Suprapubic skin (tissue), 4 donors: ENCODE data around the gene PDGFB. TPM values are rescaled to one million over a fixed set of nuclear protein-coding genes. Genes with fewer than 3 reads are reported as not detected.

Experiments used
- DNase-seq, 2 donors: peaks; one replicate each; pipeline ENCODE4 v3.0.0-alpha.2; 2019; ENCODE audit warnings: low spot score in 2 of 2
- H3K27ac ChIP-seq: fragments of 200-600 bp; sonication (generic); one replicate; pipeline ENCODE4 v1.5.1; 2019
- H3K27me3 ChIP-seq: fragments of 200-600 bp; sonication (generic); one replicate; pipeline ENCODE4 v1.5.1; 2019
- H3K36me3 ChIP-seq: fragments of 200-600 bp; sonication (generic); one replicate; pipeline ENCODE4 v1.5.1; 2019
- H3K4me1 ChIP-seq: fragments of 200-600 bp; sonication (generic); one replicate; pipeline ENCODE4 v1.5.1; 2019
- H3K4me3 ChIP-seq: fragments of 200-600 bp; sonication (generic); one replicate; pipeline ENCODE4 v1.5.1; 2019; ENCODE audit warnings: mild to moderate bottlenecking
- H3K9me3 ChIP-seq: fragments of 200-600 bp; sonication (generic); one replicate; pipeline ENCODE4 v1.5.1; 2019
- CTCF ChIP-seq, 2 donors: fragments of 200-600 bp in 1 of 2; fragments of 450-650 bp in 1 of 2; sonication (generic) in 1 of 2; IDR thresholded peaks; one replicate each; pipeline ENCODE4 v1.5.1; 2016 to 2019; ENCODE audit warnings: antibody characterized with exemption in 2 of 2, mild to moderate bottlenecking in 1 of 2, moderate library complexity in 1 of 2
- EP300 ChIP-seq: sonication (generic); formaldehyde crosslinking; IDR thresholded peaks from one replicate; pipeline ENCODE4 v1.6.1; 2017; ENCODE audit warnings: antibody characterized with exemption
- POLR2A ChIP-seq, 2 donors: fragments of 450-650 bp; IDR thresholded peaks; one replicate each; pipeline ENCODE4 v1.6.1; 2017; ENCODE audit warnings: antibody characterized with exemption in 2 of 2, mild to moderate bottlenecking in 2 of 2, moderate library complexity in 2 of 2
- POLR2AphosphoS5 ChIP-seq, 3 donors: sonication (generic); formaldehyde crosslinking; IDR thresholded peaks; one replicate each; pipeline ENCODE4 v1.6.1; 2017; ENCODE audit warnings: antibody characterized with exemption in 3 of 3
- WGBS: methylation state at CpG from one replicate; pipeline ENCODE4 v1.1.5; 2018; 5-methylcytosine and 5-hydroxymethylcytosine counted together
- total RNA-seq, 4 donors: library from RNA; depleted of rRNA; stranded (reverse); fragments of >200 nt; gene quantifications; one replicate each; pipeline ENCODE4 v1.1.0, GENCODE V29; 2016

The PDGFB gene
- total RNA-seq, 4 donors from 2014 or later: 10.5 to 20.6 (median 12.0) TPM

DNA sequence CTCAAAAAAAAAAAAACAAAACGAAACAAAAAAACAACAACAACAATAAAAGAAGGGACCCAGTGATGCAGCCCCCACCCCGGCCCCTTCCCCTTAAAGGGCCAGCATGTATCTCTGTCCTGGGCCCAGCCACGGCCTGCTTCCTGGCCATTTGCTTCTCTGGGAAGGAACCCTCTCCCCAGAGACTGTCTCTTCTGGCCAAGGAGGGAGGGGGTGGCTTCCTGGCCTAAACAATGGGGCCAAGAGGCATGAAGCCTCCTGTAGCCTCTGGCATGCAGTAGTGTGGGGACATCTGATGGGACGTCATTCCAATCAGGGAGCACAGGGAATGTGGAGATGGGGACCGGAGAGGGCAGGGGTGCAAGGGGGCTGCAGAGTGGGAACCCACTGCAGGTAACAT lies 25.5 kb upstream of the PDGFB start:
- no peak for DNase-seq
- WGBS: 75% methylated on average over 5 of the region's 5 CpGs
- TF ChIP-seq POLR2A (IDR thresholded peaks at IDR 0.05): no peak
- H3K27me3 ChIP-seq: no peaks in the 10 kb centered on the region
- H3K4me1 ChIP-seq: peaks cover 9% of the 10 kb centered on the region
- no peaks in the 10 kb centered on the region for H3K36me3 ChIP-seq
- H3K27ac ChIP-seq: no peak overlapping the region
- no peaks in the 10 kb centered on the region for H3K9me3 ChIP-seq
- H3K4me3 ChIP-seq: no peak overlapping the region

- Histone ChIP-seq H3K36me3 (no peaks in the 10 kb centered on the region), H3K9me3 (no peaks in the 10 kb centered on the region), H3K4me3 (no peak overlapping the region), H3K27ac (no peak overlapping the region), H3K4me1 (peaks cover 9% of the 10 kb centered on the region), H3K27me3 (no peaks in the 10 kb centered on the region)
- no peak for TF ChIP-seq POLR2AphosphoS5 (IDR thresholded peaks at IDR 0.05)
- TF ChIP-seq POLR2A (IDR thresholded peaks at IDR 0.05): no peak
- no peak for TF ChIP-seq EP300
- TF ChIP-seq CTCF (IDR thresholded peaks at IDR 0.05): no peak
- 74% methylated on average over 8 of the region's 11 CpGs for WGBS
- DNase-seq: no peak
Measured at GRCh38 chr22:39269095-39269790, 24.5 kb upstream of the PDGFB start.

DNA sequence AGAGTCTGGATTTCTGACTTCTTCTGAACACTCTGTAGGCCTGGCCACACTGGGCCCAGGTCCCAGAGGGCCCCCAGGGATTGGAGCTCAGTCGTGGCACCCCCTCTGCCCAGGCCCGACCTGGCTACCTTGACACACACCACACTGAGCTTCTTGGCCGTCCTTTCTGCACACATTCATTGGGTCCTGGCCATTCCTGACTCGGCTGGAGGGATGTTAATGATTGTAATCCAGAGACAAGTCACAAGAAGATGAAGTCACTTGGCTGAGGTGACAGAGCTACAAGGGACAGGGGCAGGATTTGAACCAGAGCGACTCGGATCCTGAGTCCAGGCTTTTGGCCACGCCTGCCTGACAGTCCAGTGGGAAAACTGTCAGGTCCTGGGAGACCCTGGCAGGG lies 23.9 kb upstream of the PDGFB start:
- no peak for TF ChIP-seq POLR2A (IDR thresholded peaks at IDR 0.05)
- Histone ChIP-seq H3K27ac (no peak overlapping the region), H3K4me3 (no peak overlapping the region), H3K36me3 (no peaks in the 10 kb centered on the region), H3K9me3 (no peaks in the 10 kb centered on the region), H3K4me1 (peaks cover 9% of the 10 kb centered on the region), H3K27me3 (no peaks in the 10 kb centered on the region)
- no peak for DNase-seq
- WGBS: 69% methylated on average over 7 of the region's 7 CpGs

DNA sequence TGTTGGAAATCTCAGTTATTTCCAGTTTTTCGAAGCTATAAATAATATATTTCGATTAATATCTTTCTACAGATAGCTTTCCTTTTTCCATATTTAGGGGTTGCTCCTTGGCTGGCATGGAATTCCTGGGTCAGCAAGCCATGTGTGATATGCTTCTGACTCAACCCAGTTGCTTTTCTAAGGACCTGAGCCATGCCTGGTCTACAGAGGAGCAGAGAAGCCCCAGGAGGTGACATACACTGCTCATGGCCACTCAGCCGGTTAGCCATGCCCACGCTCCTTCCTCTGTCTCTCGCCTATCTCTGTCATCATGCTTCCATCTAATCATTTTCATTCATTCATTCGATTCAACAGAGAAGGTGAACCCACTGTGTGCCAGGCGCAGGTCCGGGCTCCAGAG lies 23.2 kb upstream of the PDGFB start:
- H3K36me3 ChIP-seq: no peaks in the 10 kb centered on the region
- H3K4me1 ChIP-seq: peaks cover 9% of the 10 kb centered on the region
- H3K9me3 ChIP-seq: no peaks in the 10 kb centered on the region
- 95% methylated on average over 8 of the region's 8 CpGs for WGBS
- no peak overlapping the region for H3K27ac ChIP-seq
- DNase-seq: no peak
- no peaks in the 10 kb centered on the region for H3K27me3 ChIP-seq
- no peak overlapping the region for H3K4me3 ChIP-seq
- no peak for TF ChIP-seq EP300
- TF ChIP-seq CTCF (IDR thresholded peaks at IDR 0.05): no peak
- no peak for TF ChIP-seq POLR2A (IDR thresholded peaks at IDR 0.05)
- TF ChIP-seq POLR2AphosphoS5 (IDR thresholded peaks at IDR 0.05): no peak

- no peak overlapping the region for H3K27ac ChIP-seq
- TF ChIP-seq EP300 (no peak), CTCF (IDR thresholded peaks at IDR 0.05) (no peak), POLR2AphosphoS5 (IDR thresholded peaks at IDR 0.05) (no peak), POLR2A (IDR thresholded peaks at IDR 0.05) (no peak)
- no peaks in the 10 kb centered on the region for H3K9me3 ChIP-seq
- no peaks in the 10 kb centered on the region for H3K36me3 ChIP-seq
- H3K4me3 ChIP-seq: no peak overlapping the region
- WGBS: 66% methylated on average over 12 of the region's 12 CpGs
- no peak for DNase-seq
- H3K4me1 ChIP-seq: peaks cover 9% of the 10 kb centered on the region
- no peaks in the 10 kb centered on the region for H3K27me3 ChIP-seq
Measured at GRCh38 chr22:39266398-39267030, 21.7 kb upstream of the PDGFB start.

GRCh38 chr22:39265143-39265886 lies 20.5 kb upstream of the PDGFB start:
- DNase-seq: no peak
- Histone ChIP-seq H3K27ac (no peak overlapping the region), H3K27me3 (no peaks in the 10 kb centered on the region), H3K9me3 (no peaks in the 10 kb centered on the region), H3K4me3 (no peak overlapping the region), H3K4me1 (peaks cover 9% of the 10 kb centered on the region), H3K36me3 (no peaks in the 10 kb centered on the region)
- no peak for TF ChIP-seq EP300
- TF ChIP-seq POLR2AphosphoS5 (IDR thresholded peaks at IDR 0.05): no peak
- no peak for TF ChIP-seq POLR2A (IDR thresholded peaks at IDR 0.05)
- TF ChIP-seq CTCF (IDR thresholded peaks at IDR 0.05): no peak
- 94% methylated on average over 6 of the region's 23 CpGs for WGBS
